Panc1 (cell line): ENCODE results near the gene NFE2. TPM values are rescaled to one million over a fixed set of nuclear protein-coding genes. Genes with fewer than 3 reads are reported as not detected.

Source experiments
- ATAC-seq: fragments of 200-7000 bp; cut with Tn5 transposase; 2 replicates; pipeline ENCODE4 v1.9.1; 2020; ENCODE audit warnings: mild to moderate bottlenecking, moderate library complexity
- BruUV-seq: library from RNA; stranded (reverse); fragments of 400-500 nt; replicated peaks from 2 replicates; lab custom pipeline; 2021; lab: Mats Ljungman, UMichigan
- CTCF ChIA-PET: fragments of 300-600 bp; sonication (Branson Sonifier 250); formaldehyde crosslinking; loops from one replicate; lab custom pipeline; 2022; ENCODE audit warnings: antibody characterized with exemption; lab: Charles Lee
- POLR2A ChIA-PET: fragments of 300-600 bp; sonication (Branson Sonifier 250); formaldehyde crosslinking; loops from one replicate; lab custom pipeline; 2022; ENCODE audit warnings: antibody characterized with exemption; lab: Charles Lee
- DNase-seq: peaks from one replicate; pipeline ENCODE4 v3.0.0-alpha.2; 2010; ENCODE audit warnings: low read depth, low spot score
- H3K27ac ChIP-seq: 2 replicates; pipeline ENCODE4 v1.5.1; 2011; ENCODE audit warnings: mild to moderate bottlenecking, low read length, inconsistent platforms
- H3K27me3 ChIP-seq: fragments of 200-500 bp; sonication (Bioruptor generic); 2 replicates; pipeline ENCODE4 v1.6.0; 2014; ENCODE audit warnings: low read length, inconsistent platforms; ENCODE audit not compliant: control insufficient read depth, insufficient read depth
- H3K36me3 ChIP-seq: fragments of 200-500 bp; sonication (Bioruptor generic); 2 replicates; pipeline ENCODE4 v1.5.1; 2014; ENCODE audit warnings: inconsistent platforms, mild to moderate bottlenecking, low read length, moderate library complexity; ENCODE audit not compliant: control insufficient read depth, insufficient read depth
- H3K4me1 ChIP-seq: 2 replicates; pipeline ENCODE4 v1.5.1; 2011; ENCODE audit warnings: inconsistent platforms, mild to moderate bottlenecking, low read length, moderate library complexity; ENCODE audit not compliant: control insufficient read depth, insufficient read depth
- H3K4me3 ChIP-seq, 2 experiments: 2 replicates each; pipeline ENCODE4 v1.5.1; 2011 to 2012; ENCODE audit warnings: low read depth in 2 of 2, low read length in 2 of 2, mild to moderate bottlenecking in 2 of 2, inconsistent platforms in 1 of 2, moderate library complexity in 1 of 2
- H3K9me3 ChIP-seq: fragments of 200-500 bp; sonication (Bioruptor generic); 2 replicates; pipeline ENCODE4 v1.5.1; 2014; ENCODE audit warnings: low read depth, mild to moderate bottlenecking, inconsistent platforms, low read length, moderate library complexity; ENCODE audit not compliant: control insufficient read depth, insufficient read depth
- CTCF ChIP-seq: fragments of 450-650 bp; IDR thresholded peaks from 2 replicates; pipeline ENCODE4 v1.5.1; 2017; ENCODE audit warnings: mild to moderate bottlenecking
- POLR2AphosphoS5 ChIP-seq: IDR thresholded peaks from 2 replicates; pipeline ENCODE4 v1.6.1; 2012; ENCODE audit warnings: mild to moderate bottlenecking, low read depth, low read length, moderate library complexity
- REST ChIP-seq, 2 experiments: IDR thresholded peaks; 2 replicates each; pipeline ENCODE4 v1.6.1; 2011 to 2012; ENCODE audit warnings: low read depth in 2 of 2, control low read depth in 1 of 2, low read length in 1 of 2, mild to moderate bottlenecking in 1 of 2, moderate library complexity in 1 of 2; ENCODE audit not compliant: insufficient read depth in 1 of 2
- SIN3A ChIP-seq: IDR thresholded peaks from 2 replicates; pipeline ENCODE4 v1.6.1; 2012; ENCODE audit warnings: low read depth, mild to moderate bottlenecking, low read length, moderate library complexity, borderline replicate concordance; ENCODE audit not compliant: insufficient read depth
- TCF7L2 ChIP-seq: IDR thresholded peaks from 2 replicates; pipeline ENCODE4 v1.6.1; 2011; ENCODE audit warnings: mild to moderate bottlenecking, low read depth, low read length, inconsistent platforms
- in situ Hi-C: cut with HindIII; loops from 2 replicates; pipeline ENCODE4 v1.10.0; 2016; ENCODE audit warnings: low sequenced_read_pairs, low pct_unique_long_range_greater_than_20kb
- intact Hi-C: fragments of 100-400 bp; cut with micrococcal nuclease; formaldehyde crosslinking; loops from one replicate; pipeline ENCODE4 v1.10.0; 2022; ENCODE audit not compliant: unreplicated experiment
- total RNA-seq: library from RNA; stranded (reverse); gene quantifications from one replicate; pipeline ENCODE4 v1.2.1, GENCODE V29; 2021; ENCODE audit not compliant: unreplicated experiment

NFE2 gene
- total RNA-seq, 1 experiment from 2014 or later = 0.26 TPM

DNA sequence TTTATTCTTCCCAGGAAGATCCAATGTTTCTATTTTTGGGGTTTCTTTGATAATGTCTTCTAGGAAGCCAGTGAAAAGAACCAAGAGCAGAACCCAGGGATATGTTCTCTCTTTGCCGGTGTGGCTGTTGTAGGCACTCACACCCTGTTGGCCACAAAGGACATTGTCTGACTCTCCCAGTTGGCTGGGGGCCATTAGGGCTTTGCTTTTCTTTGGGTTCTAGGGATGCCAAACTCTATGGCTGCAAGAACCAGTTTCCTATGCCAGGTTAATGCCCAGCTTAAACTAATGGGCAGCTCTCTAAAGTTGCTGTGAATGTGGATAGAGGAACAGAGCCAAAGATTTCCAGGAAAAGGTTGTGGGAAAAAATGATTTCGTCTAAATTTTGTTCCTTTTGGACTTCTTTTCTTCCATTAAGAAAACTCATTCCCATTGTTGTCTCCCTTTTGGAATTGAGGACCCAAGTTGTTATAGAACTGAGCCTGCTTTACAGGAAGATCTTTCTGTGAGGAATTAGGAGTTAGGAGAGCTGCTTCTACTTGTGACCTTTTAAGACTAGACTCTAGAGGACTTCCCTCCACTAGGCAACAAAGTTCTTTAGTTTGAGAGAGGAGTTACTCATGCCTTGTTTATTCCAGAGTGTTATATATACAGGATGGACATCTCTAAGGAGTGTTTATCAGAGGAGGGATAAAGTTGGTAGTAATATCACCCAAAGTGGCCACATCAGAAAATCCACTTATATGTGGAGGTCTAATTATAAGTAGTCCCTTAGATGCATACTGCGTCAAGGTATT is 37.2 kb upstream of the NFE2 start:
- CTCF ChIA-PET = no interaction called here
- in situ Hi-C loops (no loop called here), intact Hi-C loops (no loop called here)
- no peak for DNase-seq
- no peaks in the 10 kb centered on the region for H3K4me1 ChIP-seq
- no peaks in the 10 kb centered on the region for H3K9me3 ChIP-seq
- H3K27ac ChIP-seq = no peak overlapping the region
- POLR2A ChIA-PET = no interaction called here
- H3K36me3 ChIP-seq = peaks cover 11% of the 10 kb centered on the region
- no peak for TF ChIP-seq CTCF
- no peak for TF ChIP-seq TCF7L2
- no peak for TF ChIP-seq SIN3A
- TF ChIP-seq REST (IDR thresholded peaks at IDR 0.05; ENCODE audit: insufficient read depth in 1 of 2, low read depth in 2 of 2, low read length in 1 of 2) = no peak
- no peak for TF ChIP-seq POLR2AphosphoS5
- no peak for ATAC-seq
- H3K27me3 ChIP-seq = no peaks in the 10 kb centered on the region
- H3K4me3 ChIP-seq = no peak overlapping the region
- BruUV-seq = no TSS peak

GRCh38 chr12:54337280-54337842 is 36.5 kb upstream of the NFE2 start:
- Histone ChIP-seq H3K4me3 (no peak overlapping the region), H3K27ac (no peak overlapping the region), H3K9me3 (no peaks in the 10 kb centered on the region), H3K27me3 (no peaks in the 10 kb centered on the region), H3K36me3 (peaks cover 10% of the 10 kb centered on the region), H3K4me1 (no peaks in the 10 kb centered on the region)
- no peak for DNase-seq
- ChIA-PET POLR2A (no interaction called here), CTCF (interaction anchor here (0.6 kb wide), 1 partner anchor 104 kb away, joined by 4 read pairs; no protein-coding TSS in a partner anchor)
- intact Hi-C loops = no loop called here
- no peak for ATAC-seq
- in situ Hi-C loops = no loop called here
- TF ChIP-seq POLR2AphosphoS5 = no peak
- TSS peak; percentile 34 for BruUV-seq
